ENCODE results near the gene KIAA2012. TPM values are rescaled to one million over a fixed set of nuclear protein-coding genes. Genes with fewer than 3 reads are reported as not detected.

Gene KIAA2012
- total and polyA plus RNA-seq, 2 of the 4 experiments (the other 2 are of a cell fraction) = under 0.01 to 0.09 TPM

- H2BK120ac ChIP-seq (ENCODE audit: low read depth, low read length) = no peak overlapping the region
- no peaks in the 10 kb centered on the region for H3K9me1 ChIP-seq (ENCODE audit: insufficient read depth, low read length)
- H2AFZ ChIP-seq (replicated peaks; ENCODE audit: low read length, poor library complexity) = no peak overlapping the region
- H3K4me2 ChIP-seq (ENCODE audit: low read depth, low read length) = no peak overlapping the region
- no peaks in the 10 kb centered on the region for H3K79me1 ChIP-seq (ENCODE audit: low read depth in 1 of 2, low read length in 2 of 2)
- intact Hi-C loops (cut with micrococcal nuclease) = no loop called here
- no peak overlapping the region for H3K23ac ChIP-seq (ENCODE audit: low read depth, low read length)
- no peak overlapping the region for H3K4me3 ChIP-seq (ENCODE audit: insufficient read depth, low read depth, low read length)
- H4K91ac ChIP-seq (ENCODE audit: insufficient read depth, low read depth, low read length) = no peak overlapping the region
- no peak overlapping the region for H3K4ac ChIP-seq (ENCODE audit: low read depth, low read length)
- H3K56ac ChIP-seq (ENCODE audit: extremely low read depth, insufficient read depth, low read length) = no peak overlapping the region
- H3K9me3 ChIP-seq (ENCODE audit: control insufficient read depth, insufficient read depth, low read length) = no peaks in the 10 kb centered on the region
- no peak overlapping the region for H3K9ac ChIP-seq (ENCODE audit: low read depth, low read length)
- dilution Hi-C loops (cut with HindIII; ENCODE audit: low sequenced_read_pairs, unreplicated experiment) = no loop called here
- no TSS peak for BruUV-seq (replicated peaks)
- H4K20me1 ChIP-seq (ENCODE audit: insufficient read depth, low read length) = no peaks in the 10 kb centered on the region
- no peak overlapping the region for H3K27ac ChIP-seq (ENCODE audit: insufficient read depth, low read length)
- in situ Hi-C loops (cut with MboI; ENCODE audit: low sequenced_read_pairs) = no loop called here
- H2AK9ac ChIP-seq (replicated peaks; ENCODE audit: low read depth, low read length, poor library complexity) = no peak overlapping the region
- H3K36me3 ChIP-seq (ENCODE audit: control insufficient read depth, insufficient read depth, low read length) = no peaks in the 10 kb centered on the region
- TF ChIP-seq, protein P1, sequence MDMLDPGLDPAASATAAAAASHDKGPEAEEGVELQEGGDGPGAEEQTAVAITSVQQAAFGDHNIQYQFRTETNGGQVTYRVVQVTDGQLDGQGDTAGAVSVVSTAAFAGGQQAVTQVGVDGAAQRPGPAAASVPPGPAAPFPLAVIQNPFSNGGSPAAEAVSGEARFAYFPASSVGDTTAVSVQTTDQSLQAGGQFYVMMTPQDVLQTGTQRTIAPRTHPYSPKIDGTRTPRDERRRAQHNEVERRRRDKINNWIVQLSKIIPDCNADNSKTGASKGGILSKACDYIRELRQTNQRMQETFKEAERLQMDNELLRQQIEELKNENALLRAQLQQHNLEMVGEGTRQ (IDR thresholded peaks at IDR 0.05; ENCODE audit: low read depth, low read length) = no peak
- TF ChIP-seq SMC3 (IDR thresholded peaks at IDR 0.05; ENCODE audit: low read depth, low read length) = no peak
- TF ChIP-seq NFE2L2 (IDR thresholded peaks at IDR 0.05; ENCODE audit: low read depth, low read length) = no peak
- TF ChIP-seq BHLHE40 (IDR thresholded peaks at IDR 0.05; ENCODE audit: low read depth, low read length) = no peak
- TF ChIP-seq MXI1 (IDR thresholded peaks at IDR 0.05; ENCODE audit: borderline replicate concordance, low read depth, low read length) = no peak
- TF ChIP-seq POLR2A (IDR thresholded peaks at IDR 0.05; ENCODE audit: low read depth, low read length) = no peak
- TF ChIP-seq CHD1 (IDR thresholded peaks at IDR 0.05; ENCODE audit: low read depth, low read length) = no peak
- TF ChIP-seq RCOR1 (IDR thresholded peaks at IDR 0.05; ENCODE audit: insufficient replicate concordance, low read length) = no peak
- no peak for TF ChIP-seq CEBPB (IDR thresholded peaks at IDR 0.05; ENCODE audit: low read depth, low read length)
- TF ChIP-seq MAFK (IDR thresholded peaks at IDR 0.05; ENCODE audit: low read depth, low read length) = no peak
- no peak for TF ChIP-seq RFX5 (IDR thresholded peaks at IDR 0.05; ENCODE audit: low read depth, low read length)
- TF ChIP-seq, protein P2, sequence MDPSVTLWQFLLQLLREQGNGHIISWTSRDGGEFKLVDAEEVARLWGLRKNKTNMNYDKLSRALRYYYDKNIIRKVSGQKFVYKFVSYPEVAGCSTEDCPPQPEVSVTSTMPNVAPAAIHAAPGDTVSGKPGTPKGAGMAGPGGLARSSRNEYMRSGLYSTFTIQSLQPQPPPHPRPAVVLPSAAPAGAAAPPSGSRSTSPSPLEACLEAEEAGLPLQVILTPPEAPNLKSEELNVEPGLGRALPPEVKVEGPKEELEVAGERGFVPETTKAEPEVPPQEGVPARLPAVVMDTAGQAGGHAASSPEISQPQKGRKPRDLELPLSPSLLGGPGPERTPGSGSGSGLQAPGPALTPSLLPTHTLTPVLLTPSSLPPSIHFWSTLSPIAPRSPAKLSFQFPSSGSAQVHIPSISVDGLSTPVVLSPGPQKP (IDR thresholded peaks at IDR 0.05; ENCODE audit: borderline replicate concordance, low read depth, low read length) = no peak
- no peak for TF ChIP-seq MAZ (IDR thresholded peaks at IDR 0.05; ENCODE audit: borderline replicate concordance, low read depth, low read length)
- no peak for TF ChIP-seq RAD21 (IDR thresholded peaks at IDR 0.05; ENCODE audit: low read length)
- TF ChIP-seq FOS (IDR thresholded peaks at IDR 0.05; ENCODE audit: low read depth, low read length) = no peak
- TF ChIP-seq, protein P3, sequence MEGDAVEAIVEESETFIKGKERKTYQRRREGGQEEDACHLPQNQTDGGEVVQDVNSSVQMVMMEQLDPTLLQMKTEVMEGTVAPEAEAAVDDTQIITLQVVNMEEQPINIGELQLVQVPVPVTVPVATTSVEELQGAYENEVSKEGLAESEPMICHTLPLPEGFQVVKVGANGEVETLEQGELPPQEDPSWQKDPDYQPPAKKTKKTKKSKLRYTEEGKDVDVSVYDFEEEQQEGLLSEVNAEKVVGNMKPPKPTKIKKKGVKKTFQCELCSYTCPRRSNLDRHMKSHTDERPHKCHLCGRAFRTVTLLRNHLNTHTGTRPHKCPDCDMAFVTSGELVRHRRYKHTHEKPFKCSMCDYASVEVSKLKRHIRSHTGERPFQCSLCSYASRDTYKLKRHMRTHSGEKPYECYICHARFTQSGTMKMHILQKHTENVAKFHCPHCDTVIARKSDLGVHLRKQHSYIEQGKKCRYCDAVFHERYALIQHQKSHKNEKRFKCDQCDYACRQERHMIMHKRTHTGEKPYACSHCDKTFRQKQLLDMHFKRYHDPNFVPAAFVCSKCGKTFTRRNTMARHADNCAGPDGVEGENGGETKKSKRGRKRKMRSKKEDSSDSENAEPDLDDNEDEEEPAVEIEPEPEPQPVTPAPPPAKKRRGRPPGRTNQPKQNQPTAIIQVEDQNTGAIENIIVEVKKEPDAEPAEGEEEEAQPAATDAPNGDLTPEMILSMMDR (conservative IDR thresholded peaks at IDR 0.05; ENCODE audit: low read depth, low read length) = no peak
- no peaks in the 10 kb centered on the region for H3K4me1 ChIP-seq (ENCODE audit: control insufficient read depth, insufficient read depth, low read length)
- ChIA-PET CTCF (no interaction called here), POLR2A (ENCODE audit: unreplicated experiment) (no interaction called here)
- DNase-seq (no peak), ATAC-seq (ENCODE audit: low read depth) (no peak)
- no peak overlapping the region for H2BK15ac ChIP-seq (ENCODE audit: low read depth, low read length)
- 86% methylated on average over 1 of the region's 3 CpGs; no CpG with 5 or more reads in 1 of the 2 experiments for WGBS, 2 experiments (ENCODE audit: extremely low coverage in 2 of 2, insufficient read length in 1 of 2)
- no peak overlapping the region for H3K18ac ChIP-seq (ENCODE audit: low read depth, low read length)
- no peak overlapping the region for H4K8ac ChIP-seq (ENCODE audit: low read depth in 2 of 2, low read length in 2 of 2)
- no peak overlapping the region for H3K14ac ChIP-seq (replicated peaks; ENCODE audit: low read depth, low read length)
- no peak overlapping the region for H4K5ac ChIP-seq (ENCODE audit: low read depth, low read length)
- no peaks in the 10 kb centered on the region for H3K27me3 ChIP-seq (ENCODE audit: control insufficient read depth, insufficient read depth, low read length)
- no peak overlapping the region for H2BK20ac ChIP-seq (ENCODE audit: low read depth, low read length)
- no peak overlapping the region for H2AK5ac ChIP-seq (ENCODE audit: low read depth, low read length)
- no peak overlapping the region for H2BK5ac ChIP-seq (ENCODE audit: low read depth, low read length, poor library complexity, severe bottlenecking)
These were observed 121.4 kb downstream of the KIAA2012 start for GRCh38 chr2:202194418-202194817.

All from IMR-90 (cell line).